HEK293 (cell line): ENCODE results near the gene ZNF48.

Experiments used
- CTCF ChIA-PET: fragments of 350-600 bp; formaldehyde crosslinking; extraction: SDS; loops from one replicate; lab custom pipeline; 2021; ENCODE audit warnings: antibody characterized with exemption; lab: Yijun Ruan, JAX
- POLR2A ChIA-PET: fragments of 300-600 bp; formaldehyde crosslinking; extraction: SDS; loops from one replicate; lab custom pipeline; 2020; ENCODE audit warnings: antibody characterized with exemption, inconsistent platforms; lab: Yijun Ruan, JAX
- H3K27ac ChIP-seq: fragments of 200-500 bp; sonication (Bioruptor generic); 2 replicates; pipeline ENCODE4 v1.5.1; 2014; ENCODE audit warnings: low read depth, low read length, control low read depth, inconsistent platforms; ENCODE audit errors: extremely low read depth
- H3K36me3 ChIP-seq, 2 experiments: fragments of 200-500 bp in 1 of 2; sonication (Bioruptor generic) in 1 of 2; 1 replicate in 1 of 2; 2 replicates in 1 of 2; pipeline ENCODE4 v1.5.1; 2014 to 2017; ENCODE audit warnings: inconsistent platforms in 2 of 2, low read length in 2 of 2; ENCODE audit not compliant: control insufficient read depth in 2 of 2, insufficient read depth in 1 of 2
- H3K4me1 ChIP-seq: fragments of 200-500 bp; sonication (Bioruptor generic); 2 replicates; pipeline ENCODE4 v1.5.1; 2014; ENCODE audit warnings: mild to moderate bottlenecking, low read length, inconsistent platforms; ENCODE audit not compliant: control insufficient read depth, insufficient read depth
- H3K4me3 ChIP-seq: 2 replicates; pipeline ENCODE4 v1.5.1; 2011; ENCODE audit warnings: low read depth, mild to moderate bottlenecking, control low read depth, low read length, moderate library complexity
- H3K9me3 ChIP-seq: fragments of 200-500 bp; sonication (Bioruptor generic); 2 replicates; pipeline ENCODE4 v1.5.1; 2014; ENCODE audit warnings: low read depth, low read length, inconsistent platforms; ENCODE audit not compliant: control insufficient read depth, insufficient read depth
- REPIN1 ChIP-seq: fragments of 450-650 bp; formaldehyde crosslinking; IDR thresholded peaks from 2 replicates; pipeline ENCODE4 v1.5.1; 2017; ENCODE audit warnings: missing biosample characterization, missing genetic modification characterization, low read depth
- SP3 ChIP-seq: fragments of 450-650 bp; formaldehyde crosslinking; IDR thresholded peaks from 2 replicates; pipeline ENCODE4 v1.5.1; 2016; ENCODE audit warnings: missing biosample characterization, missing genetic modification characterization
- WT1 ChIP-seq: fragments of 450-650 bp; formaldehyde crosslinking; IDR thresholded peaks from 2 replicates; pipeline ENCODE4 v1.5.1; 2016; ENCODE audit warnings: missing biosample characterization, missing genetic modification characterization
- ZBTB1 ChIP-seq: fragments of 450-650 bp; formaldehyde crosslinking; IDR thresholded peaks from 2 replicates; pipeline ENCODE4 v1.5.1; 2016; ENCODE audit warnings: missing biosample characterization, missing genetic modification characterization
- ZBTB48 ChIP-seq: fragments of 450-650 bp; formaldehyde crosslinking; IDR thresholded peaks from 2 replicates; pipeline ENCODE4 v1.5.1; 2016; ENCODE audit warnings: missing biosample characterization, missing genetic modification characterization
- ZBTB8A ChIP-seq: fragments of 450-650 bp; formaldehyde crosslinking; IDR thresholded peaks from 2 replicates; pipeline ENCODE4 v1.5.1; 2016; ENCODE audit warnings: missing biosample characterization, missing genetic modification characterization
- ZFP37 ChIP-seq: fragments of 450-650 bp; formaldehyde crosslinking; IDR thresholded peaks from 2 replicates; pipeline ENCODE4 v1.5.1; 2016; ENCODE audit warnings: missing biosample characterization, missing genetic modification characterization
- ZNF114 ChIP-seq: fragments of 450-650 bp; formaldehyde crosslinking; IDR thresholded peaks from 2 replicates; pipeline ENCODE4 v1.5.0; 2017; ENCODE audit warnings: missing biosample characterization, missing genetic modification characterization
- ZNF140 ChIP-seq: fragments of 450-650 bp; formaldehyde crosslinking; IDR thresholded peaks from 2 replicates; pipeline ENCODE4 v1.5.1; 2016; ENCODE audit warnings: missing biosample characterization, missing genetic modification characterization
- ZNF175 ChIP-seq: fragments of 450-650 bp; formaldehyde crosslinking; IDR thresholded peaks from 2 replicates; pipeline ENCODE4 v1.5.1; 2016; ENCODE audit warnings: missing biosample characterization, missing genetic modification characterization
- ZNF2 ChIP-seq: fragments of 450-650 bp; formaldehyde crosslinking; IDR thresholded peaks from 2 replicates; pipeline ENCODE4 v1.5.1; 2016; ENCODE audit warnings: missing biosample characterization, missing genetic modification characterization
- ZNF24 ChIP-seq: fragments of 450-650 bp; formaldehyde crosslinking; IDR thresholded peaks from 2 replicates; pipeline ENCODE4 v1.5.1; 2016; ENCODE audit warnings: missing biosample characterization, missing genetic modification characterization
- ZNF302 ChIP-seq: fragments of 450-650 bp; formaldehyde crosslinking; IDR thresholded peaks from 2 replicates; pipeline ENCODE4 v1.5.1; 2016; ENCODE audit warnings: missing biosample characterization, missing genetic modification characterization, low read depth
- ZNF354C ChIP-seq: fragments of 450-650 bp; formaldehyde crosslinking; IDR thresholded peaks from 2 replicates; pipeline ENCODE4 v1.5.1; 2016; ENCODE audit warnings: missing biosample characterization, missing genetic modification characterization, low read depth, borderline replicate concordance
- ZNF426 ChIP-seq: fragments of 450-650 bp; formaldehyde crosslinking; IDR thresholded peaks from 2 replicates; pipeline ENCODE4 v1.5.1; 2017; ENCODE audit warnings: missing biosample characterization, missing genetic modification characterization, mild to moderate bottlenecking, inconsistent platforms, moderate library complexity
- ZNF48 ChIP-seq: fragments of 450-650 bp; formaldehyde crosslinking; IDR thresholded peaks from 2 replicates; pipeline ENCODE4 v1.5.1; 2016; ENCODE audit warnings: missing biosample characterization, missing genetic modification characterization
- ZNF571 ChIP-seq: fragments of 450-650 bp; formaldehyde crosslinking; IDR thresholded peaks from 2 replicates; pipeline ENCODE4 v1.5.0; 2017; ENCODE audit warnings: missing biosample characterization, missing genetic modification characterization
- ZNF626 ChIP-seq: fragments of 450-650 bp; sonication (Bioruptor Pico); formaldehyde crosslinking; IDR thresholded peaks from 2 replicates; pipeline ENCODE4 v1.5.1; 2018; ENCODE audit warnings: missing biosample characterization, missing genetic modification characterization, inconsistent platforms
- TF ChIP-seq, protein P1 (sequence below): fragments of 450-650 bp; formaldehyde crosslinking; IDR thresholded peaks from 2 replicates; pipeline ENCODE4 v1.5.1; 2016; ENCODE audit warnings: missing biosample characterization, missing genetic modification characterization
- TF ChIP-seq, protein P2 (sequence below): fragments of 450-650 bp; formaldehyde crosslinking; IDR thresholded peaks from 2 replicates; pipeline ENCODE4 v1.5.1; 2016; ENCODE audit warnings: missing biosample characterization, missing genetic modification characterization
- TF ChIP-seq, protein P3 (sequence below): fragments of 450-650 bp; formaldehyde crosslinking; IDR thresholded peaks from 2 replicates; pipeline ENCODE4 v1.5.1; 2016; ENCODE audit warnings: missing biosample characterization, missing genetic modification characterization

The ZNF48 gene

DNA sequence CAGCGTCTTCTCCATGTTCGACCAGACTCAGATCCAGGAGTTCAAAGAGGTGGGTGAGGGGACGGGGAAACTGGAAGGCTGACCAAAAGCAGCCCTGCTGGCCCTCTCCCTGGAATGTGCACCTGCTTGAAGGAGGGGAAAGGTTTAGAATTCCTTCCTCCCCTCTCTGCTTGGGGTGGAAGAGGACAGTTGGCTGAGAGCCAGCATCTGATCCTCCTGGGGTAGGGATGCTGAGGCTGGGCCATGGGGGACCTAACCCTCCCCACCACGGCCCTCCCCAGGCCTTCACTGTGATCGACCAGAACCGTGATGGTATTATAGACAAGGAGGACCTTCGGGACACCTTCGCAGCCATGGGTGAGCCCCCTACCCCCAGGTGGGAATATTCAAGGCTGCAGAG, 19.4 kb upstream of the ZNF48 start (continued):
- TF ChIP-seq, protein P1, sequence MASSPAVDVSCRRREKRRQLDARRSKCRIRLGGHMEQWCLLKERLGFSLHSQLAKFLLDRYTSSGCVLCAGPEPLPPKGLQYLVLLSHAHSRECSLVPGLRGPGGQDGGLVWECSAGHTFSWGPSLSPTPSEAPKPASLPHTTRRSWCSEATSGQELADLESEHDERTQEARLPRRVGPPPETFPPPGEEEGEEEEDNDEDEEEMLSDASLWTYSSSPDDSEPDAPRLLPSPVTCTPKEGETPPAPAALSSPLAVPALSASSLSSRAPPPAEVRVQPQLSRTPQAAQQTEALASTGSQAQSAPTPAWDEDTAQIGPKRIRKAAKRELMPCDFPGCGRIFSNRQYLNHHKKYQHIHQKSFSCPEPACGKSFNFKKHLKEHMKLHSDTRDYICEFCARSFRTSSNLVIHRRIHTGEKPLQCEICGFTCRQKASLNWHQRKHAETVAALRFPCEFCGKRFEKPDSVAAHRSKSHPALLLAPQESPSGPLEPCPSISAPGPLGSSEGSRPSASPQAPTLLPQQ (tag by site-specific recombination) = no peak

DNA sequence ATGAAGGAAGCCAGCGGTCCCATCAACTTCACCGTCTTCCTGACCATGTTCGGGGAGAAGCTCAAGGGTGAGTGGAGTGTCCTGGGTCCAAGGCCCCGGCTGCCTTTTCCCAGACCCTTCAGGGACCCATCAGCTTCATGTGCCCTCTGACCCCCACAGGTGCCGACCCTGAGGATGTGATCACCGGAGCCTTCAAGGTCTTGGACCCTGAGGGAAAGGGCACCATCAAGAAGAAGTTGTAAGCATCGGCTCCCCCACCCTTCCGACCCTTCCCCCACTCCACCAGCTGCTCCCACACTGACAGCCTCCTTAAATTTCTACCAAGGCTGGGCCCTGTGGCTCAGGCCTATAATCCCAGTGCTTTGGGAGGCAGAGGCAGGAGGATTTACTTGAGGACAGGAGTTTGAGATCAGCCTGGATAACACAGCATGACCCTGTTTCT, 18.7 kb upstream of the ZNF48 start:
- Histone ChIP-seq H3K36me3 (peaks cover 0 to 8% of the 10 kb centered on the region in 2 experiments; a peak in 1 of 3 replicates), H3K9me3 (no peaks in the 10 kb centered on the region), H3K4me3 (no peak overlapping the region), H3K27ac (peak overlapping the region; percentile 28), H3K4me1 (peaks cover 5% of the 10 kb centered on the region)
- ChIA-PET POLR2A (interaction anchor here (1.0 to 3.2 kb wide), 2 partner anchors 19 to 33 kb away, joined by 3 to 19 read pairs; partner anchors contain the start of gene ZNF48), CTCF (interaction anchor here (0.6 kb wide), 1 partner anchor 36 kb away, joined by 3 read pairs; no protein-coding TSS in a partner anchor)
- TF ChIP-seq SP3 (tag by site-specific recombination) (no peak), ZFP37 (no peak), ZBTB48 (tag by site-specific recombination) (no peak), ZNF2 (tag by site-specific recombination) (no peak), ZNF426 (tag by site-specific recombination) (no peak), ZNF354C (tag by site-specific recombination) (no peak), ZNF114 (no peak), ZNF302 (tag by site-specific recombination) (no peak), ZNF175 (no peak), WT1 (tag by site-specific recombination) (no peak), ZNF24 (no peak), ZBTB8A (tag by site-specific recombination) (no peak), ZNF626 (tag by site-specific recombination) (no peak), REPIN1 (no peak), ZBTB1 (tag by site-specific recombination) (no peak), ZNF48 (tag by site-specific recombination) (no peak), ZNF571 (tag by site-specific recombination) (no peak), ZNF140 (tag by site-specific recombination) (no peak)
- TF ChIP-seq, protein P2, sequence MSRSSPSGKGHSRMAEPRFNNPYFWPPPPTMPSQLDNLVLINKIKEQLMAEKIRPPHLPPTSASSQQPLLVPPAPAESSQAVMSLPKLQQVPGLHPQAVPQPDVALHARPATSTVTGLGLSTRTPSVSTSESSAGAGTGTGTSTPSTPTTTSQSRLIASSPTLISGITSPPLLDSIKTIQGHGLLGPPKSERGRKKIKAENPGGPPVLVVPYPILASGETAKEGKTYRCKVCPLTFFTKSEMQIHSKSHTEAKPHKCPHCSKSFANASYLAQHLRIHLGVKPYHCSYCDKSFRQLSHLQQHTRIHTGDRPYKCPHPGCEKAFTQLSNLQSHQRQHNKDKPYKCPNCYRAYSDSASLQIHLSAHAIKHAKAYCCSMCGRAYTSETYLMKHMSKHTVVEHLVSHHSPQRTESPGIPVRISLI (tag by site-specific recombination) = no peak
- TF ChIP-seq, protein P3, sequence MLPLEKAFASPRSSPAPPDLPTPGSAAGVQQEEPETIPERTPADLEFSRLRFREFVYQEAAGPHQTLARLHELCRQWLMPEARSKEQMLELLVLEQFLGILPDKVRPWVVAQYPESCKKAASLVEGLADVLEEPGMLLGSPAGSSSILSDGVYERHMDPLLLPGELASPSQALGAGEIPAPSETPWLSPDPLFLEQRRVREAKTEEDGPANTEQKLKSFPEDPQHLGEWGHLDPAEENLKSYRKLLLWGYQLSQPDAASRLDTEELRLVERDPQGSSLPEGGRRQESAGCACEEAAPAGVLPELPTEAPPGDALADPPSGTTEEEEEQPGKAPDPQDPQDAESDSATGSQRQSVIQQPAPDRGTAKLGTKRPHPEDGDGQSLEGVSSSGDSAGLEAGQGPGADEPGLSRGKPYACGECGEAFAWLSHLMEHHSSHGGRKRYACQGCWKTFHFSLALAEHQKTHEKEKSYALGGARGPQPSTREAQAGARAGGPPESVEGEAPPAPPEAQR (tag by site-specific recombination) = no peak
